ENCODE data around the gene AURKA.
A peak's percentile ranks its signal among the peaks of the same experiment; 100 is the strongest.

Gene AURKA

DNA sequence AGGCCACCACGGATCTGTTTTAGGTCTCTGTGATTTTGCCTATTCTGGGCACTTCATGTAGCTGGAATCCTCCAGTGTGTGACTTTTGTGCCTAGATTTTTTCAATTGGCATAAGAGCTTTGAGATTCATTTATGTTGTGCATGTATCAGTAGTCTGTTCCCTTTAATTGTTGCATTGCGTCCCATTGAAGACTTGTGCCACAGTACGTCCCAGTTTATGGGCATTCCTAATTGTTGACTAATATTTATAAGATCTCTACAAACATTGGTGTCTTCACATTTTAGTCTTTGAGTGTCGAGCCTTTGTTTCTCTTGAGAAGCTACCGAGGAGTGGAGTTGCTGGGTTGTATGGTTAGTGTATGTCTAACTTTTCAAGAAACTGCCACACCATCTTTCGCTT, 33.9 kb downstream of the AURKA start:
- Histone ChIP-seq H4K20me1 (ENCODE audit: insufficient read depth, low read length) (no peaks in the 10 kb centered on the region), H3K79me2 (ENCODE audit: low read length) (no peaks in the 10 kb centered on the region), H3K9me3 (replicated peaks; ENCODE audit: insufficient read depth, low read length) (no peaks in the 10 kb centered on the region), H3K4me3 (ENCODE audit: low read length) (peak overlapping the region; percentile 57; the same call in 1 of the 2 replicates), H3K4me1 (ENCODE audit: low read length) (no peaks in the 10 kb centered on the region), H3K36me3 (replicated peaks; ENCODE audit: insufficient read depth, low read length) (no peaks in the 10 kb centered on the region), H2AFZ (ENCODE audit: low read length) (peak overlapping the region; percentile 52), H3K27me3 (replicated peaks; ENCODE audit: insufficient read depth, low read length) (no peaks in the 10 kb centered on the region), H3K9ac (ENCODE audit: low read length) (no peak overlapping the region), H3K9me2 (replicated peaks; ENCODE audit: insufficient read depth, low read length) (no peaks in the 10 kb centered on the region), H3K27ac (ENCODE audit: low read length) (no peak overlapping the region), H3F3A (ENCODE audit: insufficient read depth, low read length) (no peaks in the 10 kb centered on the region), H3K4me2 (ENCODE audit: low read depth, low read length) (peak overlapping the region; percentile 84; the same call in 1 of the 2 replicates)
- DNase-seq = no peak
- TF ChIP-seq EZH2 (optimal IDR thresholded peaks at IDR 0.05; ENCODE audit: low read depth, low read length) (no peak), EZH2phosphoT487 (IDR thresholded peaks at IDR 0.05; ENCODE audit: low read length) (no peak)
- TF ChIP-seq, protein P1, sequence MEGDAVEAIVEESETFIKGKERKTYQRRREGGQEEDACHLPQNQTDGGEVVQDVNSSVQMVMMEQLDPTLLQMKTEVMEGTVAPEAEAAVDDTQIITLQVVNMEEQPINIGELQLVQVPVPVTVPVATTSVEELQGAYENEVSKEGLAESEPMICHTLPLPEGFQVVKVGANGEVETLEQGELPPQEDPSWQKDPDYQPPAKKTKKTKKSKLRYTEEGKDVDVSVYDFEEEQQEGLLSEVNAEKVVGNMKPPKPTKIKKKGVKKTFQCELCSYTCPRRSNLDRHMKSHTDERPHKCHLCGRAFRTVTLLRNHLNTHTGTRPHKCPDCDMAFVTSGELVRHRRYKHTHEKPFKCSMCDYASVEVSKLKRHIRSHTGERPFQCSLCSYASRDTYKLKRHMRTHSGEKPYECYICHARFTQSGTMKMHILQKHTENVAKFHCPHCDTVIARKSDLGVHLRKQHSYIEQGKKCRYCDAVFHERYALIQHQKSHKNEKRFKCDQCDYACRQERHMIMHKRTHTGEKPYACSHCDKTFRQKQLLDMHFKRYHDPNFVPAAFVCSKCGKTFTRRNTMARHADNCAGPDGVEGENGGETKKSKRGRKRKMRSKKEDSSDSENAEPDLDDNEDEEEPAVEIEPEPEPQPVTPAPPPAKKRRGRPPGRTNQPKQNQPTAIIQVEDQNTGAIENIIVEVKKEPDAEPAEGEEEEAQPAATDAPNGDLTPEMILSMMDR (IDR thresholded peaks at IDR 0.05; ENCODE audit: low read length) = no peak

DNA sequence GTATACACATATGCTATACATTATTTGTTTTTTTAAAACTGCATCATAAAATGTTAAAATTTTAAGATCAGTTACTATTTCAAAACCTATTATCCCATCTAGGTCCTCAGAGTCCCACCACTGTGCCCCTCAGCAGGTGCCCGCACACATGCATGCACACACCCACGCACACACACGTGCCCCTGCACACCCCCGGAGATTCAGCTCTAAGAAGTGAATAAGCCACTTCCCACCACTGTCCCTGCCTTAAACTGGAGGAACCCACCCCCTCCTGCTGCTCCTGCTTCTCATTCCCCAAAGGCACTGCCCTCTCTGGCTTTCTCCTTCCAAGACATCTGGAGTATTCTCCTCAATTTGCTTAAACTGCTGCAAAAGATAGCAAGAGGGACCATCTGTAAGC, 38.7 kb downstream of the AURKA start:
- no peak overlapping the region for H3K27ac ChIP-seq (ENCODE audit: low read length)
- no peaks in the 10 kb centered on the region for H3F3A ChIP-seq (ENCODE audit: insufficient read depth, low read length)
- no peaks in the 10 kb centered on the region for H3K9me3 ChIP-seq (replicated peaks; ENCODE audit: insufficient read depth, low read length)
- H2AFZ ChIP-seq (ENCODE audit: low read length) = no peak overlapping the region
- no peaks in the 10 kb centered on the region for H4K20me1 ChIP-seq (ENCODE audit: insufficient read depth, low read length)
- H3K4me1 ChIP-seq (ENCODE audit: low read length) = no peaks in the 10 kb centered on the region
- TF ChIP-seq EZH2 (optimal IDR thresholded peaks at IDR 0.05; ENCODE audit: low read depth, low read length) (no peak), EZH2phosphoT487 (IDR thresholded peaks at IDR 0.05; ENCODE audit: low read length) (no peak)
- TF ChIP-seq, protein P1 (IDR thresholded peaks at IDR 0.05; ENCODE audit: low read length) = no peak
- H3K9ac ChIP-seq (ENCODE audit: low read length) = no peak overlapping the region
- no peak overlapping the region for H3K4me2 ChIP-seq (ENCODE audit: low read depth, low read length)
- no peaks in the 10 kb centered on the region for H3K9me2 ChIP-seq (replicated peaks; ENCODE audit: insufficient read depth, low read length)
- H3K27me3 ChIP-seq (replicated peaks; ENCODE audit: insufficient read depth, low read length) = no peaks in the 10 kb centered on the region
- no peak overlapping the region for H3K4me3 ChIP-seq (ENCODE audit: low read length)
- no peak for DNase-seq
- no peaks in the 10 kb centered on the region for H3K36me3 ChIP-seq (replicated peaks; ENCODE audit: insufficient read depth, low read length)
- H3K79me2 ChIP-seq (ENCODE audit: low read length) = no peaks in the 10 kb centered on the region

DNA sequence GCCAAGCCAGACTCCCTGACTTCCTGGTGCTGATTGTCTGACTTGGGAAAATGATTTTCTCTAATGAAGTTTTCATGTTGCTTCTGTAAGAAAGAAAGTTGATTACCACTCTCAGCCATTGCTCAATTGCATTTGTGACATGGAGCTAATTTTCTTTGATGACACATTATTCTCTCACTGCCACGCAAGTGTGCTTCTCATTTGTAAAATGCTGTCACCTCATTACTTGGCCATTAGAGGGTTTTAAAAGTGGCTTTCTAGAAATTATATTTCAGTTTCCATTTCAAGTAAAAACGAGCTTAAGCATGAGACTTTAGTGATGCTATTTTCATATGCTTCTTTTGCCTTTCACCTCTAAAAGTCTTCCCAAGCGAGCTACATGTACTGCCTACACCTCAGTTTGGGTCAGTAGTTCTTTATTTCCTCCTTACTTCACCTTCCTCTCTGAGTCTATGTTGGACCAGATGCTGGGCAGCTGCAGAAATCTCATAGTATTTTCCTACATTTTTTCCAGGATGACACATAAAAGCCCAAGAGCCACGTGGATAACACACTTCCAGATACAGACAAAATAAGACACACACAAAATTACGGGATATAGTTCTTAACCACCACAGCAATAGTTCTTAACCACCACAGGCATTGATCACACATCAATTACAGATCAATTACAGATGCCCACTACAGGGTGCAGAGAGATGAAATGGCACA, 39.5 kb downstream of the AURKA start:
- no peaks in the 10 kb centered on the region for H3K9me3 ChIP-seq (replicated peaks; ENCODE audit: insufficient read depth, low read length)
- no peaks in the 10 kb centered on the region for H3K9me2 ChIP-seq (replicated peaks; ENCODE audit: insufficient read depth, low read length)
- no peaks in the 10 kb centered on the region for H3F3A ChIP-seq (ENCODE audit: insufficient read depth, low read length)
- H4K20me1 ChIP-seq (ENCODE audit: insufficient read depth, low read length) = no peaks in the 10 kb centered on the region
- H3K9ac ChIP-seq (ENCODE audit: low read length) = no peak overlapping the region
- no peak overlapping the region for H3K4me2 ChIP-seq (ENCODE audit: low read depth, low read length)
- H3K4me3 ChIP-seq (ENCODE audit: low read length) = no peak overlapping the region
- H3K4me1 ChIP-seq (ENCODE audit: low read length) = no peaks in the 10 kb centered on the region
- TF ChIP-seq, protein P1 (IDR thresholded peaks at IDR 0.05; ENCODE audit: low read length) = no peak
- no peak for TF ChIP-seq EZH2phosphoT487 (IDR thresholded peaks at IDR 0.05; ENCODE audit: low read length)
- no peak for TF ChIP-seq EZH2 (optimal IDR thresholded peaks at IDR 0.05; ENCODE audit: low read depth, low read length)
- H3K79me2 ChIP-seq (ENCODE audit: low read length) = no peaks in the 10 kb centered on the region
- no peak overlapping the region for H3K27ac ChIP-seq (ENCODE audit: low read length)
- H2AFZ ChIP-seq (ENCODE audit: low read length) = no peak overlapping the region
- DNase-seq = no peak
- H3K36me3 ChIP-seq (replicated peaks; ENCODE audit: insufficient read depth, low read length) = no peaks in the 10 kb centered on the region
- H3K27me3 ChIP-seq (replicated peaks; ENCODE audit: insufficient read depth, low read length) = no peaks in the 10 kb centered on the region

Measured in MM.1S (cell line).